Retinal pigment epithelial cell (primary cell): Measurements from ENCODE around the gene PRKCH.

Source experiments
- DNase-seq: peaks from one replicate; pipeline ENCODE4 v3.0.0-alpha.2; 2010; ENCODE audit warnings: low read depth
- H3K4me3 ChIP-seq: 2 replicates; pipeline ENCODE4 v1.5.1; 2011; ENCODE audit warnings: mild to moderate bottlenecking, low read length, control low read depth, moderate library complexity
- TF ChIP-seq, protein P1 (sequence below): conservative IDR thresholded peaks from 2 replicates; pipeline ENCODE4 v1.5.1; 2011; ENCODE audit warnings: low read depth, low read length, control low read depth, inconsistent platforms

PRKCH gene

DNA sequence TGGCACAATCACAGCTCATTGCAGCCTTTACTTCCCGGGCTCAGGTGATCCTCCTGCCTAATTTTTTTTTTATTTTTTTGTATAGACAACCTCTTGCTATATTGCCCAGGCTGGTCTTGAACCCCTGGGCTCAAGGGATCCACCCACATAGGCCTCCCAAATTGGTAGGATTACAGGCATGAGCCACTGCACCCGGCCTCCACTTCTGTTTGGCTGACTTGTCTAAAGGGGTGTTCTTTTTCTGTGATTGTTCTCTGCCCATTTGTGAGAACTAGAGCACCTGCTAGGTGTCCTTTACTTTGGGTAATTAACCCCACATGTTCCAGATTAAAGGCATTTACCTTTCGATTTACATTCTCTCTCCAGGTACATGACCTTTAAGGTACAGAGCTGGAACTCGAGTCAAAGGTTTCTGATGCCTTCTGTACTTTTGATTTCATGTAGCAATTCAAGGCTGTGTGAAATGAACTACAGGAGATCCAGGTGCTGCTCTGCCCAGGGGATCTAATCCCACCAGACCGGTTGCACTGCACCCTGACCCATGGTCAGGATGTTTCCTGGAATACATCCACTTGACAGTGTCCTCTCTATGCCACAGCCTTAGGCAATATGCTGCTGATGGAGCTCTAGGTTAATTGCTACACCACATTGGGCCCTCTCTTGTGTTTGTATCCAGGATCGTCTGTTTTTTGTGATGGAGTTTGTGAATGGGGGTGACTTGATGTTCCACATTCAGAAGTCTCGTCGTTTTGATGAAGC is 163.6 kb downstream of the PRKCH start:
- no peak for DNase-seq
- TF ChIP-seq, protein P1, sequence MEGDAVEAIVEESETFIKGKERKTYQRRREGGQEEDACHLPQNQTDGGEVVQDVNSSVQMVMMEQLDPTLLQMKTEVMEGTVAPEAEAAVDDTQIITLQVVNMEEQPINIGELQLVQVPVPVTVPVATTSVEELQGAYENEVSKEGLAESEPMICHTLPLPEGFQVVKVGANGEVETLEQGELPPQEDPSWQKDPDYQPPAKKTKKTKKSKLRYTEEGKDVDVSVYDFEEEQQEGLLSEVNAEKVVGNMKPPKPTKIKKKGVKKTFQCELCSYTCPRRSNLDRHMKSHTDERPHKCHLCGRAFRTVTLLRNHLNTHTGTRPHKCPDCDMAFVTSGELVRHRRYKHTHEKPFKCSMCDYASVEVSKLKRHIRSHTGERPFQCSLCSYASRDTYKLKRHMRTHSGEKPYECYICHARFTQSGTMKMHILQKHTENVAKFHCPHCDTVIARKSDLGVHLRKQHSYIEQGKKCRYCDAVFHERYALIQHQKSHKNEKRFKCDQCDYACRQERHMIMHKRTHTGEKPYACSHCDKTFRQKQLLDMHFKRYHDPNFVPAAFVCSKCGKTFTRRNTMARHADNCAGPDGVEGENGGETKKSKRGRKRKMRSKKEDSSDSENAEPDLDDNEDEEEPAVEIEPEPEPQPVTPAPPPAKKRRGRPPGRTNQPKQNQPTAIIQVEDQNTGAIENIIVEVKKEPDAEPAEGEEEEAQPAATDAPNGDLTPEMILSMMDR, result no peak
- H3K4me3 ChIP-seq, result no peak overlapping the region

DNA sequence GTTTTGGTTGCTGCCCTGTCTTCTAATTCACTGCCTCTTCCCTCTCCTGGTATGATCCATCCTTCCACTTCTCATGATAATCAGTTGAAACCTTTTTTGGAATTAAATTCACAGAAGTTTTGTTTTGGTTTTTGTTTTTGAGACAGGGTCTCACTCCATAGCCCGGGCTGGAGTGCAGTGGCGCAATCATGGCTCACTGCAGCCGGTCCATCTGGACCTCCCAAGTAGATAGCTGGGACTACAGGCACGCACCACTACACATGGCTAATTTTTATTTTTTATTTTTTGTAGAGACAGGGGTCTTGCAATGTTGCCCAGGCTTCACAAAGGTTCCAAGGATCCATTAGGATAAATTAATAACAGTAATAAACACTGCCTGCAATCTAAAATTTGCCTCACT is 164.3 kb downstream of the PRKCH start:
- TF ChIP-seq, protein P1, result no peak
- DNase-seq, result no peak
- H3K4me3 ChIP-seq, result no peak overlapping the region

DNA sequence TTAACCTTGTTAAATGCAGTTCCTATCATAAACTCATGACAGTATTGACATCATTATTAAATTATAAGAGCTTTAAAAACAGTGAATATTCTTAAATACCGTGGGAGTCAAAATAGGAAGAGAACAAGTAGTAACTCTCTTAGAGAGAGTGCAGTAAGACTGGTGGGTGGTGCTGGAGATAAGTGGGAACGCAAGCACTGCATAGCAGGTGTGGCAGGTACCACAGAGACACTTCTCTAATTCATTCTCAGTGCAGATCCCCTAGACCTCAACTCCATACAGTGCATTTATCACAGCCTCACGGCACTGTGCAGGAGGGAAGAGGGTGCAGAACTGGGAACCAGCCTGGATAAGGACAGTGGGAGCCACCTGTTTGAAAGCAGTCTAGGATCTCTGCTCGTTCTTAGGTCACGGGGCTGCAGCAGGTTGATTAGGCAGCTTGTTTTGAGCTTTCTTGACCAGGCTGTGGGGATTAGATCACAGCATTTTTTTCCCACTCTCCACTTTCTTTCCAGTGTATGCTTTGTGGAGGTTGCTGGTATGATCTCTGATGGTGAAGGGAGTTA is 165.6 kb downstream of the PRKCH start:
- H3K4me3 ChIP-seq, result no peak overlapping the region
- TF ChIP-seq, protein P1, result no peak
- no peak for DNase-seq

DNA sequence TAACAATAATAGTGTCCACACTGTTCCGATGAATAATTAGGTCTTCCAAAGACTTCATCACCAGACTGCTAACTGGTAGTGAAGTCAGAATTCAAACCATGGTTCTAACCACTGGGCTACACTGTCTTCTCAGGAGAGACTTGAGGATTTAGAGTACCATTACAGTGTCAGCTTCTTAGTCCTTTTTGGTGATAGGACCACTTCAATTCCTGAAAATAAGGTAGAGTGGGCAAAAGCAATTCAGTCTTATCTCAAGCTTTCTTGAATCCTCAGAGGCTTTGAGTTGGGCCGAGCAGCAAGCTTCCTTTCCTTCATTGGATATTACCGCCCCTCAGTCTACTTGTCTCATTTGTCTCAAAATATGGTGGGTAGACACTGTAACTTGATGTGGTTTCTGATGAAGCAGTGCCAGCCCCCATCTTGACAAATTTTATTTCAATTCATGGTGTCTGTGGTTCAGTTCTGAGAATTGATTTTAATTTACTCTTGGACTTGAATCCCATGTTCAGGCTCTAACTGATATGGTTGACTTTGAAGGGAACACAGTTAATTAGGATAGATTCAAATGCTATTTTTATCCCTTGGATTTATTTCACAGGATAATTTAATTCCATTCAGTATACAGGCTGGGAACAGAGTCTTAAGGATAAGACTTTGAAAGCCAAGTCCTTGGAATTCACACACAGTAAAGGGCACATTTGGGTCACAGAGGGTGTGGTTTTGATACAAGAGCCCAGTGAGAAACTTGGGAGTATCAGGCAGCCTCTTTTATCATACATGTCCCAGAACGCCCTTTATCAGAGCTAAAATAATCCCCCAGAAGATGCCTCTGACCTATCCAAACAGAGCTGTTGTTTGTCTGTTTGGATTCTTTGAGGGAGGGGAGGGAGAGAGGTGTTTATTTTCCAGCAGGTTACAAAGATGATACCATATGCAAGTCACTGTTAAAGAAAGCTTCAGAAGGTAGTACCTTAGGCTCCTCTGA is 167.3 kb downstream of the PRKCH start:
- TF ChIP-seq, protein P1, result no peak
- no peak overlapping the region for H3K4me3 ChIP-seq
- peak; percentile 94 for DNase-seq

DNA sequence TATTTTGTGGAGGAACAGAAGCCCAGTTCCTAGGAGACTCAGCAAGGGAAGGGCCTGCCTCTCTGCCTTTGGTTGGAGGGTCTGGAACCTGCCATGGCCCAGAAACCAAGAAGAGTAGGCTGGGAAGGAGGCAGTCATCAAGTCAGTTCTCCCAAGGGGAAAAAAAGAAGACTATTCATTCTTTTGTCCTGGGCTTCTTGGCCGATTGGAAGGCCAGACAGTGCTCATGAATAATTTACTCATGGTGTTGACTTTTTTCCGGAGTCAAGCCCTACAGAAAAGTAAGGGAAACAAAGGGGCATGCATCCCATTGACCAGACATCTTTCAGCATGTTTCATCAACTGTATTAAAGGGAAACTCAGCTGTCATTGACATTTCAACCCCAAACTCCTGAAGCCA is 168.1 kb downstream of the PRKCH start:
- H3K4me3 ChIP-seq, result no peak overlapping the region
- TF ChIP-seq, protein P1, result no peak
- DNase-seq, result no peak

DNA sequence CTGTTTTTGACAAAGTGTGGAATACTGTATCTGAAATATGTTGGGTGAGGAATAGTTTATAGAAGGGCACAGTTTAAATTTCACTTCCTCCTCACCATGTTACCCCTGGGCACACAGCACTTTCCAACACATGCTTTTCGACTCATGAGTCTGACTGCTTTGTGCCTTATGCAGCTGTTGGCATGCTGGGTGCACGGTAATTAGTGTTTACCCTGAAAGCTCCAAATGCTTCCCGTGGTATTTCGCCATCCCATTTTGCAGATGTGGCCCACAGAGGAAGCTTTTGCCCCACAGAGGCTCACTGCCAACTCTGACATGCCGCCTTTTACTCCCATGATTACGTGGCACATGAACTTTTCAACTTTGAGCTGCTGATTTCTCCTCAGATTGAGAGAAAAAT is 168.6 kb downstream of the PRKCH start:
- DNase-seq, result no peak
- TF ChIP-seq, protein P1, result no peak
- H3K4me3 ChIP-seq, result no peak overlapping the region
